WTC11 (cell line): ENCODE measurements around the gene TMEM225B.

ENCODE experiments used
- EMX1 ChIP-seq: fragments of 250-450 bp; sonication (Bioruptor Pico); IDR thresholded peaks from 2 replicates; pipeline ENCODE4 v1.8.0; 2021; ENCODE audit warnings: mild to moderate bottlenecking
- ESRRA ChIP-seq: sonication (generic); formaldehyde crosslinking; IDR thresholded peaks from 2 replicates; pipeline ENCODE4 v1.8.1; 2022; ENCODE audit warnings: mild to moderate bottlenecking, missing genetic modification reagents, borderline replicate concordance
- ETV6 ChIP-seq: sonication (generic); formaldehyde crosslinking; IDR thresholded peaks from 2 replicates; pipeline ENCODE4 v1.8.1; 2022; ENCODE audit warnings: mild to moderate bottlenecking, missing genetic modification reagents
- NR2C2 ChIP-seq: sonication (generic); formaldehyde crosslinking; IDR thresholded peaks from 2 replicates; pipeline ENCODE4 v1.8.0; 2022; ENCODE audit warnings: mild to moderate bottlenecking, missing genetic modification reagents
- TEAD1 ChIP-seq: sonication (generic); formaldehyde crosslinking; IDR thresholded peaks from 2 replicates; pipeline ENCODE4 v1.8.0; 2022; ENCODE audit warnings: mild to moderate bottlenecking, missing genetic modification reagents
- ZNF138 ChIP-seq: sonication (generic); formaldehyde crosslinking; conservative IDR thresholded peaks from 2 replicates; pipeline ENCODE4 v1.8.1; 2022; ENCODE audit warnings: mild to moderate bottlenecking, moderate library complexity, missing genetic modification reagents
- TF ChIP-seq, protein P1 (sequence below): fragments of 200-600 bp; IDR thresholded peaks from 2 replicates; pipeline ENCODE4 v1.8.0; 2022; ENCODE audit warnings: antibody characterized with exemption
- TF ChIP-seq, protein P2 (sequence below): sonication (generic); formaldehyde crosslinking; IDR thresholded peaks from 2 replicates; pipeline ENCODE4 v1.8.1; 2022; ENCODE audit warnings: low read depth, missing genetic modification reagents, borderline replicate concordance
- TF ChIP-seq, protein P3 (sequence below): fragments of 250-450 bp; sonication (Bioruptor Pico); IDR thresholded peaks from 2 replicates; pipeline ENCODE4 v1.9.0; 2021; ENCODE audit warnings: mild to moderate bottlenecking
- TF ChIP-seq, protein P4 (sequence below): sonication (generic); formaldehyde crosslinking; IDR thresholded peaks from 2 replicates; pipeline ENCODE4 v1.8.0; 2022; ENCODE audit warnings: mild to moderate bottlenecking, missing genetic modification reagents
- TF ChIP-seq, protein P5 (sequence below): sonication (generic); formaldehyde crosslinking; IDR thresholded peaks from 2 replicates; pipeline ENCODE4 v1.8.0; 2022; ENCODE audit warnings: mild to moderate bottlenecking, missing genetic modification reagents
- TF ChIP-seq, protein P6 (sequence below): sonication (generic); formaldehyde crosslinking; IDR thresholded peaks from 2 replicates; pipeline ENCODE4 v1.8.1; 2023; ENCODE audit warnings: mild to moderate bottlenecking, missing genetic modification reagents
- TF ChIP-seq, protein P7 (sequence below): fragments of 250-450 bp; sonication (Bioruptor Pico); IDR thresholded peaks from 2 replicates; pipeline ENCODE4 v1.9.0; 2021; ENCODE audit warnings: mild to moderate bottlenecking
- TF ChIP-seq, protein P8 (sequence below): sonication (generic); formaldehyde crosslinking; IDR thresholded peaks from 2 replicates; pipeline ENCODE4 v1.8.1; 2022; ENCODE audit warnings: low read depth, mild to moderate bottlenecking, moderate library complexity, missing genetic modification reagents, borderline replicate concordance

DNA sequence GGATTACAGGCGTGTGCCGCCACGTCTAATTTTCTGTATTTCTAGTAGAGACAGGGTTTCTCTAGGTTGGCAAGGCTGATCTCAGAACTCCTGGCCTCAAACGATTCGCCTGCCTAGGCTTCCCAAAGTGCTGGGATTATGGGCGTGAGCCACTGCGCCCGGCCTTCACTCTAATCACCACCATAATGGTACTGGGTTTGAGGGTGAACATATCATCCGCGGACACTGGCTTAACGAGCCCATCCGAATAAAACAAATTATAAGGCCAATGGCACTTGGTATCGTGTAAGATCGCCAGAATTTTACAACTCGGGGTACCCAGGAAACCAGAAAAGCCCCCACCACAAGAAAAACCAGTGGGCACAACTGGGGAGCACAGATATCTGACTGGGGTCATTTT lies 46.7 kb upstream of the TMEM225B start:
- no peak for TF ChIP-seq ZNF138 (CRISPR knock-in tag)
- TF ChIP-seq, protein P1, sequence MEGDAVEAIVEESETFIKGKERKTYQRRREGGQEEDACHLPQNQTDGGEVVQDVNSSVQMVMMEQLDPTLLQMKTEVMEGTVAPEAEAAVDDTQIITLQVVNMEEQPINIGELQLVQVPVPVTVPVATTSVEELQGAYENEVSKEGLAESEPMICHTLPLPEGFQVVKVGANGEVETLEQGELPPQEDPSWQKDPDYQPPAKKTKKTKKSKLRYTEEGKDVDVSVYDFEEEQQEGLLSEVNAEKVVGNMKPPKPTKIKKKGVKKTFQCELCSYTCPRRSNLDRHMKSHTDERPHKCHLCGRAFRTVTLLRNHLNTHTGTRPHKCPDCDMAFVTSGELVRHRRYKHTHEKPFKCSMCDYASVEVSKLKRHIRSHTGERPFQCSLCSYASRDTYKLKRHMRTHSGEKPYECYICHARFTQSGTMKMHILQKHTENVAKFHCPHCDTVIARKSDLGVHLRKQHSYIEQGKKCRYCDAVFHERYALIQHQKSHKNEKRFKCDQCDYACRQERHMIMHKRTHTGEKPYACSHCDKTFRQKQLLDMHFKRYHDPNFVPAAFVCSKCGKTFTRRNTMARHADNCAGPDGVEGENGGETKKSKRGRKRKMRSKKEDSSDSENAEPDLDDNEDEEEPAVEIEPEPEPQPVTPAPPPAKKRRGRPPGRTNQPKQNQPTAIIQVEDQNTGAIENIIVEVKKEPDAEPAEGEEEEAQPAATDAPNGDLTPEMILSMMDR, result no peak
- TF ChIP-seq, protein P2, sequence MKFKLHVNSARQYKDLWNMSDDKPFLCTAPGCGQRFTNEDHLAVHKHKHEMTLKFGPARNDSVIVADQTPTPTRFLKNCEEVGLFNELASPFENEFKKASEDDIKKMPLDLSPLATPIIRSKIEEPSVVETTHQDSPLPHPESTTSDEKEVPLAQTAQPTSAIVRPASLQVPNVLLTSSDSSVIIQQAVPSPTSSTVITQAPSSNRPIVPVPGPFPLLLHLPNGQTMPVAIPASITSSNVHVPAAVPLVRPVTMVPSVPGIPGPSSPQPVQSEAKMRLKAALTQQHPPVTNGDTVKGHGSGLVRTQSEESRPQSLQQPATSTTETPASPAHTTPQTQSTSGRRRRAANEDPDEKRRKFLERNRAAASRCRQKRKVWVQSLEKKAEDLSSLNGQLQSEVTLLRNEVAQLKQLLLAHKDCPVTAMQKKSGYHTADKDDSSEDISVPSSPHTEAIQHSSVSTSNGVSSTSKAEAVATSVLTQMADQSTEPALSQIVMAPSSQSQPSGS, result no peak
- no peak for TF ChIP-seq ESRRA
- TF ChIP-seq, protein P3, sequence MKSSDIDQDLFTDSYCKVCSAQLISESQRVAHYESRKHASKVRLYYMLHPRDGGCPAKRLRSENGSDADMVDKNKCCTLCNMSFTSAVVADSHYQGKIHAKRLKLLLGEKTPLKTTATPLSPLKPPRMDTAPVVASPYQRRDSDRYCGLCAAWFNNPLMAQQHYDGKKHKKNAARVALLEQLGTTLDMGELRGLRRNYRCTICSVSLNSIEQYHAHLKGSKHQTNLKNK, result no peak
- no peak for TF ChIP-seq TEAD1
- TF ChIP-seq EMX1 (CRISPR knock-in tag), result no peak
- TF ChIP-seq, protein P4, sequence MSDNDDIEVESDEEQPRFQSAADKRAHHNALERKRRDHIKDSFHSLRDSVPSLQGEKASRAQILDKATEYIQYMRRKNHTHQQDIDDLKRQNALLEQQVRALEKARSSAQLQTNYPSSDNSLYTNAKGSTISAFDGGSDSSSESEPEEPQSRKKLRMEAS (CRISPR knock-in tag), result no peak
- TF ChIP-seq, protein P5, sequence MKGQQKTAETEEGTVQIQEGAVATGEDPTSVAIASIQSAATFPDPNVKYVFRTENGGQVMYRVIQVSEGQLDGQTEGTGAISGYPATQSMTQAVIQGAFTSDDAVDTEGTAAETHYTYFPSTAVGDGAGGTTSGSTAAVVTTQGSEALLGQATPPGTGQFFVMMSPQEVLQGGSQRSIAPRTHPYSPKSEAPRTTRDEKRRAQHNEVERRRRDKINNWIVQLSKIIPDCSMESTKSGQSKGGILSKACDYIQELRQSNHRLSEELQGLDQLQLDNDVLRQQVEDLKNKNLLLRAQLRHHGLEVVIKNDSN (CRISPR knock-in tag), result no peak
- TF ChIP-seq, protein P6, sequence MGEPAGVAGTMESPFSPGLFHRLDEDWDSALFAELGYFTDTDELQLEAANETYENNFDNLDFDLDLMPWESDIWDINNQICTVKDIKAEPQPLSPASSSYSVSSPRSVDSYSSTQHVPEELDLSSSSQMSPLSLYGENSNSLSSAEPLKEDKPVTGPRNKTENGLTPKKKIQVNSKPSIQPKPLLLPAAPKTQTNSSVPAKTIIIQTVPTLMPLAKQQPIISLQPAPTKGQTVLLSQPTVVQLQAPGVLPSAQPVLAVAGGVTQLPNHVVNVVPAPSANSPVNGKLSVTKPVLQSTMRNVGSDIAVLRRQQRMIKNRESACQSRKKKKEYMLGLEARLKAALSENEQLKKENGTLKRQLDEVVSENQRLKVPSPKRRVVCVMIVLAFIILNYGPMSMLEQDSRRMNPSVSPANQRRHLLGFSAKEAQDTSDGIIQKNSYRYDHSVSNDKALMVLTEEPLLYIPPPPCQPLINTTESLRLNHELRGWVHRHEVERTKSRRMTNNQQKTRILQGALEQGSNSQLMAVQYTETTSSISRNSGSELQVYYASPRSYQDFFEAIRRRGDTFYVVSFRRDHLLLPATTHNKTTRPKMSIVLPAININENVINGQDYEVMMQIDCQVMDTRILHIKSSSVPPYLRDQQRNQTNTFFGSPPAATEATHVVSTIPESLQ (CRISPR knock-in tag), result no peak
- no peak for TF ChIP-seq ETV6 (CRISPR knock-in tag)
- TF ChIP-seq NR2C2 (CRISPR knock-in tag), result no peak
- TF ChIP-seq, protein P7, sequence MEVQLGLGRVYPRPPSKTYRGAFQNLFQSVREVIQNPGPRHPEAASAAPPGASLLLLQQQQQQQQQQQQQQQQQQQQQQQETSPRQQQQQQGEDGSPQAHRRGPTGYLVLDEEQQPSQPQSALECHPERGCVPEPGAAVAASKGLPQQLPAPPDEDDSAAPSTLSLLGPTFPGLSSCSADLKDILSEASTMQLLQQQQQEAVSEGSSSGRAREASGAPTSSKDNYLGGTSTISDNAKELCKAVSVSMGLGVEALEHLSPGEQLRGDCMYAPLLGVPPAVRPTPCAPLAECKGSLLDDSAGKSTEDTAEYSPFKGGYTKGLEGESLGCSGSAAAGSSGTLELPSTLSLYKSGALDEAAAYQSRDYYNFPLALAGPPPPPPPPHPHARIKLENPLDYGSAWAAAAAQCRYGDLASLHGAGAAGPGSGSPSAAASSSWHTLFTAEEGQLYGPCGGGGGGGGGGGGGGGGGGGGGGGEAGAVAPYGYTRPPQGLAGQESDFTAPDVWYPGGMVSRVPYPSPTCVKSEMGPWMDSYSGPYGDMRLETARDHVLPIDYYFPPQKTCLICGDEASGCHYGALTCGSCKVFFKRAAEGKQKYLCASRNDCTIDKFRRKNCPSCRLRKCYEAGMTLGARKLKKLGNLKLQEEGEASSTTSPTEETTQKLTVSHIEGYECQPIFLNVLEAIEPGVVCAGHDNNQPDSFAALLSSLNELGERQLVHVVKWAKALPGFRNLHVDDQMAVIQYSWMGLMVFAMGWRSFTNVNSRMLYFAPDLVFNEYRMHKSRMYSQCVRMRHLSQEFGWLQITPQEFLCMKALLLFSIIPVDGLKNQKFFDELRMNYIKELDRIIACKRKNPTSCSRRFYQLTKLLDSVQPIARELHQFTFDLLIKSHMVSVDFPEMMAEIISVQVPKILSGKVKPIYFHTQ, result no peak
- TF ChIP-seq, protein P8, sequence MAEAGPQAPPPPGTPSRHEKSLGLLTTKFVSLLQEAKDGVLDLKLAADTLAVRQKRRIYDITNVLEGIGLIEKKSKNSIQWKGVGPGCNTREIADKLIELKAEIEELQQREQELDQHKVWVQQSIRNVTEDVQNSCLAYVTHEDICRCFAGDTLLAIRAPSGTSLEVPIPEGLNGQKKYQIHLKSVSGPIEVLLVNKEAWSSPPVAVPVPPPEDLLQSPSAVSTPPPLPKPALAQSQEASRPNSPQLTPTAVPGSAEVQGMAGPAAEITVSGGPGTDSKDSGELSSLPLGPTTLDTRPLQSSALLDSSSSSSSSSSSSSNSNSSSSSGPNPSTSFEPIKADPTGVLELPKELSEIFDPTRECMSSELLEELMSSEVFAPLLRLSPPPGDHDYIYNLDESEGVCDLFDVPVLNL (CRISPR knock-in tag), result no peak
